GM19035 (cell line): ENCODE data around the gene DCN.

Experiments used
- ATAC-seq: cut with Tn5 transposase; IDR thresholded peaks from one replicate; pipeline ENCODE4 v1.9.1; 2021; ENCODE audit not compliant: unreplicated experiment

Gene DCN

GRCh38 chr12:91104812-91105466 is 77.7 kb downstream of the DCN start:
- peak; percentile 85 for ATAC-seq

- no peak for ATAC-seq
Measured at GRCh38 chr12:91103624-91104023, 79.0 kb downstream of the DCN start.

GRCh38 chr12:91103101-91103500 is 79.5 kb downstream of the DCN start:
- no peak for ATAC-seq

- ATAC-seq = no peak
Measured at GRCh38 chr12:91100906-91101305, 81.7 kb downstream of the DCN start.

GRCh38 chr12:91099836-91100235 is 82.8 kb downstream of the DCN start:
- ATAC-seq = no peak

- no peak for ATAC-seq
Measured at GRCh38 chr12:91099341-91099740, 83.3 kb downstream of the DCN start.

GRCh38 chr12:91098941-91099340 is 83.7 kb downstream of the DCN start:
- ATAC-seq = no peak

- ATAC-seq = no peak
Measured at GRCh38 chr12:91098461-91098860, 84.2 kb downstream of the DCN start.

- ATAC-seq = no peak
Measured at GRCh38 chr12:91094957-91095356, 87.7 kb downstream of the DCN start.

GRCh38 chr12:91094032-91094662 is 88.5 kb downstream of the DCN start:
- no peak for ATAC-seq

GRCh38 chr12:91093341-91093740 is 89.3 kb downstream of the DCN start:
- ATAC-seq = no peak

GRCh38 chr12:91091916-91092715 is 90.5 kb downstream of the DCN start:
- ATAC-seq = no peak
